HEK293 (cell line): ENCODE data around the gene RARS1.

Experiments
- CTCF ChIA-PET: fragments of 350-600 bp; formaldehyde crosslinking; extraction: SDS; loops from one replicate; lab custom pipeline; 2021; ENCODE audit warnings: antibody characterized with exemption; lab: Yijun Ruan, JAX
- POLR2A ChIA-PET: fragments of 300-600 bp; formaldehyde crosslinking; extraction: SDS; loops from one replicate; lab custom pipeline; 2020; ENCODE audit warnings: antibody characterized with exemption, inconsistent platforms; lab: Yijun Ruan, JAX
- H3K27ac ChIP-seq: fragments of 200-500 bp; sonication (Bioruptor generic); 2 replicates; pipeline ENCODE4 v1.5.1; 2014; ENCODE audit warnings: low read depth, low read length, control low read depth, inconsistent platforms; ENCODE audit errors: extremely low read depth
- H3K36me3 ChIP-seq, 2 experiments: fragments of 200-500 bp in 1 of 2; sonication (Bioruptor generic) in 1 of 2; 1 replicate in 1 of 2; 2 replicates in 1 of 2; pipeline ENCODE4 v1.5.1; 2014 to 2017; ENCODE audit warnings: inconsistent platforms in 2 of 2, low read length in 2 of 2; ENCODE audit not compliant: control insufficient read depth in 2 of 2, insufficient read depth in 1 of 2
- H3K4me1 ChIP-seq: fragments of 200-500 bp; sonication (Bioruptor generic); 2 replicates; pipeline ENCODE4 v1.5.1; 2014; ENCODE audit warnings: mild to moderate bottlenecking, low read length, inconsistent platforms; ENCODE audit not compliant: control insufficient read depth, insufficient read depth
- H3K4me3 ChIP-seq: 2 replicates; pipeline ENCODE4 v1.5.1; 2011; ENCODE audit warnings: low read depth, mild to moderate bottlenecking, control low read depth, low read length, moderate library complexity
- H3K9me3 ChIP-seq: fragments of 200-500 bp; sonication (Bioruptor generic); 2 replicates; pipeline ENCODE4 v1.5.1; 2014; ENCODE audit warnings: low read depth, low read length, inconsistent platforms; ENCODE audit not compliant: control insufficient read depth, insufficient read depth
- MZF1 ChIP-seq: fragments of 450-650 bp; formaldehyde crosslinking; IDR thresholded peaks from 2 replicates; pipeline ENCODE4 v1.5.1; 2017; ENCODE audit warnings: missing biosample characterization, missing genetic modification characterization, borderline replicate concordance
- OVOL3 ChIP-seq: fragments of 450-650 bp; formaldehyde crosslinking; IDR thresholded peaks from 2 replicates; pipeline ENCODE4 v1.5.1; 2016; ENCODE audit warnings: missing biosample characterization, missing genetic modification characterization
- SALL2 ChIP-seq: fragments of 450-650 bp; formaldehyde crosslinking; IDR thresholded peaks from 2 replicates; pipeline ENCODE4 v1.5.0; 2017; ENCODE audit warnings: missing biosample characterization, mild to moderate bottlenecking, missing genetic modification characterization, borderline replicate concordance
- SP2 ChIP-seq: fragments of 450-650 bp; formaldehyde crosslinking; IDR thresholded peaks from 2 replicates; pipeline ENCODE4 v1.5.1; 2016; ENCODE audit warnings: missing biosample characterization, missing genetic modification characterization
- ZBTB8A ChIP-seq: fragments of 450-650 bp; formaldehyde crosslinking; IDR thresholded peaks from 2 replicates; pipeline ENCODE4 v1.5.1; 2016; ENCODE audit warnings: missing biosample characterization, missing genetic modification characterization
- ZFHX2 ChIP-seq: fragments of 450-650 bp; formaldehyde crosslinking; conservative IDR thresholded peaks from 2 replicates; pipeline ENCODE4 v1.5.1; 2016; ENCODE audit warnings: missing biosample characterization, missing genetic modification characterization
- ZNF239 ChIP-seq: fragments of 450-650 bp; formaldehyde crosslinking; IDR thresholded peaks from 2 replicates; pipeline ENCODE4 v1.5.1; 2016; ENCODE audit warnings: missing biosample characterization, missing genetic modification characterization
- ZNF302 ChIP-seq: fragments of 450-650 bp; formaldehyde crosslinking; IDR thresholded peaks from 2 replicates; pipeline ENCODE4 v1.5.1; 2016; ENCODE audit warnings: missing biosample characterization, missing genetic modification characterization, low read depth
- ZNF423 ChIP-seq: fragments of 450-650 bp; formaldehyde crosslinking; IDR thresholded peaks from 2 replicates; pipeline ENCODE4 v1.5.1; 2016; ENCODE audit warnings: missing biosample characterization, missing genetic modification characterization
- ZNF529 ChIP-seq: fragments of 450-650 bp; formaldehyde crosslinking; IDR thresholded peaks from 2 replicates; pipeline ENCODE4 v1.5.1; 2017; ENCODE audit warnings: missing genetic modification characterization, missing biosample characterization; ENCODE audit not compliant: insufficient replicate concordance
- ZNF707 ChIP-seq: fragments of 450-650 bp; formaldehyde crosslinking; IDR thresholded peaks from 2 replicates; pipeline ENCODE4 v1.5.1; 2016; ENCODE audit warnings: missing biosample characterization, missing genetic modification characterization
- ZNF777 ChIP-seq: fragments of 450-650 bp; formaldehyde crosslinking; IDR thresholded peaks from 2 replicates; pipeline ENCODE4 v1.5.1; 2017; ENCODE audit warnings: missing biosample characterization, missing genetic modification characterization, borderline replicate concordance
- ZNF843 ChIP-seq: fragments of 450-650 bp; formaldehyde crosslinking; IDR thresholded peaks from 2 replicates; pipeline ENCODE4 v1.5.1; 2016; ENCODE audit warnings: missing biosample characterization, missing genetic modification characterization
- TF ChIP-seq, protein P1 (sequence below): fragments of 450-650 bp; formaldehyde crosslinking; IDR thresholded peaks from 2 replicates; pipeline ENCODE4 v1.5.1; 2016; ENCODE audit warnings: missing biosample characterization, missing genetic modification characterization, borderline replicate concordance
- TF ChIP-seq, protein P2 (sequence below): fragments of 450-650 bp; formaldehyde crosslinking; IDR thresholded peaks from 2 replicates; pipeline ENCODE4 v1.5.1; 2017; ENCODE audit warnings: missing biosample characterization, missing genetic modification characterization
- TF ChIP-seq, protein P3 (sequence below): fragments of 450-650 bp; formaldehyde crosslinking; IDR thresholded peaks from 2 replicates; pipeline ENCODE4 v1.5.1; 2016; ENCODE audit warnings: missing biosample characterization, missing genetic modification characterization
- TF ChIP-seq, protein P4 (sequence below): fragments of 450-650 bp; formaldehyde crosslinking; conservative IDR thresholded peaks from 2 replicates; pipeline ENCODE4 v1.5.1; 2016; ENCODE audit warnings: low read depth, missing biosample characterization, missing genetic modification characterization
- TF ChIP-seq, protein P5 (sequence below): fragments of 450-650 bp; formaldehyde crosslinking; IDR thresholded peaks from 2 replicates; pipeline ENCODE4 v1.5.1; 2016; ENCODE audit warnings: missing biosample characterization, missing genetic modification characterization
- TF ChIP-seq, protein P6 (sequence below): fragments of 450-650 bp; formaldehyde crosslinking; IDR thresholded peaks from 2 replicates; pipeline ENCODE4 v1.5.1; 2016; ENCODE audit warnings: missing biosample characterization, missing genetic modification characterization
- TF ChIP-seq, protein P7 (sequence below): sonication (generic); formaldehyde crosslinking; IDR thresholded peaks from 2 replicates; pipeline ENCODE4 v1.8.1; 2022; ENCODE audit warnings: mild to moderate bottlenecking, moderate library complexity, missing genetic modification reagents
- TF ChIP-seq, protein P8 (sequence below): fragments of 450-650 bp; IDR thresholded peaks from 2 replicates; pipeline ENCODE4 v1.5.1; 2018; ENCODE audit warnings: missing biosample characterization, mild to moderate bottlenecking, missing genetic modification characterization

The RARS1 gene

DNA sequence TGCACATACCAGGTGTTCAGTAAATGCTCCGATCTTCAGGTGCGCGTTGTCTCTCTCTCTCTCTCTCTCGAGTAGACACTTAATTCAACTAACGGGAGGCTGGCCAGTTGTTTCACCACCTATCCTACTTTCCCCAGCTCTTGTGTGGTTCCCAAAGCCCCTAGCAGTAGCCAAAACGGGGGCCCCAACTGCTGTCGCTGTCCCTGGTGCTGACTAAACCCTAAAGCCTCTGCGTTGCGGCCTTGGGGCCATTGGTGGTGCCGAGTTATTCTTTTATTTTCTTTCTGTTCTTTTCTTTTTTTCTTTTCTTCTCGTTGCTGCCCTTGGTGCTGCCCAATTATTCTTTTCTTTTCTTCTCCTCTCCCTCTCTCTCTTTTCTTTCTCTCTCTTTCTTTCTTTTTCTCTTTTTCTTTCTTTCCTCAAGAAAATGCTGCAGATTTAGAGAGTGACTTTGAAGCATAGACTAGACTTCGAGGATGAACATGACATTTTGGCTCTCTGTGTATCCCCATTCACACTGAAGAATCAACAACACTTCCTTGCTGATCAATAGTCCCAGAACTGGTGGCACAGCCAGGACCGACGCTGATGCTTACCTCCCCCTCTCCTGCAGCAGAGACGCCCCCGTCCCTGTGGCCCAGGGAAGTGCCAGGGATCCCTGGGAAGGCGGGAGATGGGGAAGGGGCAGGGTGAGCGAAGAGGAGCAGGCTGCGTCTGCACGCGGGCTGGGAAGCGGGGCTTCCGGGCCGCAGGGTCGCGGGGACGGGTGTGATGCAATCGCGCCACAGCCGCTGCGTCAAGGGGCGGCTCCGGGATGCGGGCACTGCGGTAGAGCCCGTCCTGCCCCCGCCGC is 42.5 kb downstream of the RARS1 start, which contains the start of gene FBLL1:
Gene FBLL1 (plus strand): TSS at position 785 of the 853 bp plus-strand sequence. CDS start 200 bp downstream, outside the sequence.
- no peaks in the 10 kb centered on the region for H3K4me1 ChIP-seq
- no peaks in the 10 kb centered on the region for H3K36me3 ChIP-seq
- H3K9me3 ChIP-seq: no peaks in the 10 kb centered on the region
- peak within 1 kb of the TSS; percentile 39 for H3K4me3 ChIP-seq
- ChIA-PET CTCF (interaction anchor here (0.6 to 0.9 kb wide), 2 partner anchors 12 to 86 kb away, joined by 3 read pairs; no protein-coding TSS in a partner anchor), POLR2A (no interaction called here)
- H3K27ac ChIP-seq: no peak within 1 kb of the TSS
- TF ChIP-seq, protein P1, sequence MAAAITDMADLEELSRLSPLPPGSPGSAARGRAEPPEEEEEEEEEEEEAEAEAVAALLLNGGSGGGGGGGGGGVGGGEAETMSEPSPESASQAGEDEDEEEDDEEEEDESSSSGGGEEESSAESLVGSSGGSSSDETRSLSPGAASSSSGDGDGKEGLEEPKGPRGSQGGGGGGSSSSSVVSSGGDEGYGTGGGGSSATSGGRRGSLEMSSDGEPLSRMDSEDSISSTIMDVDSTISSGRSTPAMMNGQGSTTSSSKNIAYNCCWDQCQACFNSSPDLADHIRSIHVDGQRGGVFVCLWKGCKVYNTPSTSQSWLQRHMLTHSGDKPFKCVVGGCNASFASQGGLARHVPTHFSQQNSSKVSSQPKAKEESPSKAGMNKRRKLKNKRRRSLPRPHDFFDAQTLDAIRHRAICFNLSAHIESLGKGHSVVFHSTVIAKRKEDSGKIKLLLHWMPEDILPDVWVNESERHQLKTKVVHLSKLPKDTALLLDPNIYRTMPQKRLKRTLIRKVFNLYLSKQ (tag by site-specific recombination): no peak
- TF ChIP-seq ZBTB8A (tag by site-specific recombination) (peak; percentile 58), MZF1 (tag by site-specific recombination) (no peak), ZNF843 (tag by site-specific recombination) (no peak), ZNF423 (tag by site-specific recombination) (no peak), ZFHX2 (tag by site-specific recombination) (peak; percentile 71), OVOL3 (tag by site-specific recombination) (no peak), ZNF302 (tag by site-specific recombination) (no peak), ZNF529 (tag by site-specific recombination) (no peak), ZNF707 (tag by site-specific recombination) (no peak), ZNF777 (tag by site-specific recombination) (no peak), SALL2 (tag by site-specific recombination) (no peak), ZNF239 (no peak), SP2 (peak; percentile 53)
- TF ChIP-seq, protein P2, sequence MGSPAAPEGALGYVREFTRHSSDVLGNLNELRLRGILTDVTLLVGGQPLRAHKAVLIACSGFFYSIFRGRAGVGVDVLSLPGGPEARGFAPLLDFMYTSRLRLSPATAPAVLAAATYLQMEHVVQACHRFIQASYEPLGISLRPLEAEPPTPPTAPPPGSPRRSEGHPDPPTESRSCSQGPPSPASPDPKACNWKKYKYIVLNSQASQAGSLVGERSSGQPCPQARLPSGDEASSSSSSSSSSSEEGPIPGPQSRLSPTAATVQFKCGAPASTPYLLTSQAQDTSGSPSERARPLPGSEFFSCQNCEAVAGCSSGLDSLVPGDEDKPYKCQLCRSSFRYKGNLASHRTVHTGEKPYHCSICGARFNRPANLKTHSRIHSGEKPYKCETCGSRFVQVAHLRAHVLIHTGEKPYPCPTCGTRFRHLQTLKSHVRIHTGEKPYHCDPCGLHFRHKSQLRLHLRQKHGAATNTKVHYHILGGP (tag by site-specific recombination): no peak
- TF ChIP-seq, protein P3, sequence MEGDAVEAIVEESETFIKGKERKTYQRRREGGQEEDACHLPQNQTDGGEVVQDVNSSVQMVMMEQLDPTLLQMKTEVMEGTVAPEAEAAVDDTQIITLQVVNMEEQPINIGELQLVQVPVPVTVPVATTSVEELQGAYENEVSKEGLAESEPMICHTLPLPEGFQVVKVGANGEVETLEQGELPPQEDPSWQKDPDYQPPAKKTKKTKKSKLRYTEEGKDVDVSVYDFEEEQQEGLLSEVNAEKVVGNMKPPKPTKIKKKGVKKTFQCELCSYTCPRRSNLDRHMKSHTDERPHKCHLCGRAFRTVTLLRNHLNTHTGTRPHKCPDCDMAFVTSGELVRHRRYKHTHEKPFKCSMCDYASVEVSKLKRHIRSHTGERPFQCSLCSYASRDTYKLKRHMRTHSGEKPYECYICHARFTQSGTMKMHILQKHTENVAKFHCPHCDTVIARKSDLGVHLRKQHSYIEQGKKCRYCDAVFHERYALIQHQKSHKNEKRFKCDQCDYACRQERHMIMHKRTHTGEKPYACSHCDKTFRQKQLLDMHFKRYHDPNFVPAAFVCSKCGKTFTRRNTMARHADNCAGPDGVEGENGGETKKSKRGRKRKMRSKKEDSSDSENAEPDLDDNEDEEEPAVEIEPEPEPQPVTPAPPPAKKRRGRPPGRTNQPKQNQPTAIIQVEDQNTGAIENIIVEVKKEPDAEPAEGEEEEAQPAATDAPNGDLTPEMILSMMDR (tag by site-specific recombination): no peak
- TF ChIP-seq, protein P4, sequence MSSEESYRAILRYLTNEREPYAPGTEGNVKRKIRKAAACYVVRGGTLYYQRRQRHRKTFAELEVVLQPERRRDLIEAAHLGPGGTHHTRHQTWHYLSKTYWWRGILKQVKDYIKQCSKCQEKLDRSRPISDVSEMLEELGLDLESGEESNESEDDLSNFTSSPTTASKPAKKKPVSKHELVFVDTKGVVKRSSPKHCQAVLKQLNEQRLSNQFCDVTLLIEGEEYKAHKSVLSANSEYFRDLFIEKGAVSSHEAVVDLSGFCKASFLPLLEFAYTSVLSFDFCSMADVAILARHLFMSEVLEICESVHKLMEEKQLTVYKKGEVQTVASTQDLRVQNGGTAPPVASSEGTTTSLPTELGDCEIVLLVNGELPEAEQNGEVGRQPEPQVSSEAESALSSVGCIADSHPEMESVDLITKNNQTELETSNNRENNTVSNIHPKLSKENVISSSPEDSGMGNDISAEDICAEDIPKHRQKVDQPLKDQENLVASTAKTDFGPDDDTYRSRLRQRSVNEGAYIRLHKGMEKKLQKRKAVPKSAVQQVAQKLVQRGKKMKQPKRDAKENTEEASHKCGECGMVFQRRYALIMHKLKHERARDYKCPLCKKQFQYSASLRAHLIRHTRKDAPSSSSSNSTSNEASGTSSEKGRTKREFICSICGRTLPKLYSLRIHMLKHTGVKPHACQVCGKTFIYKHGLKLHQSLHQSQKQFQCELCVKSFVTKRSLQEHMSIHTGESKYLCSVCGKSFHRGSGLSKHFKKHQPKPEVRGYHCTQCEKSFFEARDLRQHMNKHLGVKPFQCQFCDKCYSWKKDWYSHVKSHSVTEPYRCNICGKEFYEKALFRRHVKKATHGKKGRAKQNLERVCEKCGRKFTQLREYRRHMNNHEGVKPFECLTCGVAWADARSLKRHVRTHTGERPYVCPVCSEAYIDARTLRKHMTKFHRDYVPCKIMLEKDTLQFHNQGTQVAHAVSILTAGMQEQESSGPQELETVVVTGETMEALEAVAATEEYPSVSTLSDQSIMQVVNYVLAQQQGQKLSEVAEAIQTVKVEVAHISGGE (tag by site-specific recombination): no peak; the same call in 1 of the 2 replicates
- TF ChIP-seq, protein P5, sequence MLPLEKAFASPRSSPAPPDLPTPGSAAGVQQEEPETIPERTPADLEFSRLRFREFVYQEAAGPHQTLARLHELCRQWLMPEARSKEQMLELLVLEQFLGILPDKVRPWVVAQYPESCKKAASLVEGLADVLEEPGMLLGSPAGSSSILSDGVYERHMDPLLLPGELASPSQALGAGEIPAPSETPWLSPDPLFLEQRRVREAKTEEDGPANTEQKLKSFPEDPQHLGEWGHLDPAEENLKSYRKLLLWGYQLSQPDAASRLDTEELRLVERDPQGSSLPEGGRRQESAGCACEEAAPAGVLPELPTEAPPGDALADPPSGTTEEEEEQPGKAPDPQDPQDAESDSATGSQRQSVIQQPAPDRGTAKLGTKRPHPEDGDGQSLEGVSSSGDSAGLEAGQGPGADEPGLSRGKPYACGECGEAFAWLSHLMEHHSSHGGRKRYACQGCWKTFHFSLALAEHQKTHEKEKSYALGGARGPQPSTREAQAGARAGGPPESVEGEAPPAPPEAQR (tag by site-specific recombination): 0 out of 2 replicates have a peak, but pooled peaks have one; percentile 6
- TF ChIP-seq, protein P6, sequence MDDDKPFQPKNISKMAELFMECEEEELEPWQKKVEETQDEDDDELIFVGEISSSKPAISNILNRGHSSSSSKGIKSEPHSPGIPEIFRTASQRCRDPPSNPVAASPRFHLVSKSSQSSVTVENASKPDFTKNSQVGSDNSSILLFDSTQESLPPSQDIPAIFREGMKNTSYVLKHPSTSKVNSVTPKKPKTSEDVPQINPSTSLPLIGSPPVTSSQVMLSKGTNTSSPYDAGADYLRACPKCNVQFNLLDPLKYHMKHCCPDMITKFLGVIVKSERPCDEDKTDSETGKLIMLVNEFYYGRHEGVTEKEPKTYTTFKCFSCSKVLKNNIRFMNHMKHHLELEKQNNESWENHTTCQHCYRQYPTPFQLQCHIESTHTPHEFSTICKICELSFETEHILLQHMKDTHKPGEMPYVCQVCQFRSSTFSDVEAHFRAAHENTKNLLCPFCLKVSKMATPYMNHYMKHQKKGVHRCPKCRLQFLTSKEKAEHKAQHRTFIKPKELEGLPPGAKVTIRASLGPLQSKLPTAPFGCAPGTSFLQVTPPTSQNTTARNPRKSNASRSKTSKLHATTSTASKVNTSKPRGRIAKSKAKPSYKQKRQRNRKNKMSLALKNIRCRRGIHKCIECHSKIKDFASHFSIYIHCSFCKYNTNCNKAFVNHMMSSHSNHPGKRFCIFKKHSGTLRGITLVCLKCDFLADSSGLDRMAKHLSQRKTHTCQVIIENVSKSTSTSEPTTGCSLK (tag by site-specific recombination): no peak
- TF ChIP-seq, protein P7, sequence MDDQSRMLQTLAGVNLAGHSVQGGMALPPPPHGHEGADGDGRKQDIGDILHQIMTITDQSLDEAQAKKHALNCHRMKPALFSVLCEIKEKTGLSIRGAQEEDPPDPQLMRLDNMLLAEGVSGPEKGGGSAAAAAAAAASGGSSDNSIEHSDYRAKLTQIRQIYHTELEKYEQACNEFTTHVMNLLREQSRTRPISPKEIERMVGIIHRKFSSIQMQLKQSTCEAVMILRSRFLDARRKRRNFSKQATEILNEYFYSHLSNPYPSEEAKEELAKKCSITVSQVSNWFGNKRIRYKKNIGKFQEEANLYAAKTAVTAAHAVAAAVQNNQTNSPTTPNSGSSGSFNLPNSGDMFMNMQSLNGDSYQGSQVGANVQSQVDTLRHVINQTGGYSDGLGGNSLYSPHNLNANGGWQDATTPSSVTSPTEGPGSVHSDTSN: no peak
- TF ChIP-seq, protein P8, sequence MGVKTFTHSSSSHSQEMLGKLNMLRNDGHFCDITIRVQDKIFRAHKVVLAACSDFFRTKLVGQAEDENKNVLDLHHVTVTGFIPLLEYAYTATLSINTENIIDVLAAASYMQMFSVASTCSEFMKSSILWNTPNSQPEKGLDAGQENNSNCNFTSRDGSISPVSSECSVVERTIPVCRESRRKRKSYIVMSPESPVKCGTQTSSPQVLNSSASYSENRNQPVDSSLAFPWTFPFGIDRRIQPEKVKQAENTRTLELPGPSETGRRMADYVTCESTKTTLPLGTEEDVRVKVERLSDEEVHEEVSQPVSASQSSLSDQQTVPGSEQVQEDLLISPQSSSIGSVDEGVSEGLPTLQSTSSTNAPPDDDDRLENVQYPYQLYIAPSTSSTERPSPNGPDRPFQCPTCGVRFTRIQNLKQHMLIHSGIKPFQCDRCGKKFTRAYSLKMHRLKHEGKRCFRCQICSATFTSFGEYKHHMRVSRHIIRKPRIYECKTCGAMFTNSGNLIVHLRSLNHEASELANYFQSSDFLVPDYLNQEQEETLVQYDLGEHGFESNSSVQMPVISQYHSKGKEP (tag by site-specific recombination): no peak
